CD4-positive, alpha-beta T cell treated with Interleukin-4 for 4 hours (primary cell): Measurements from ENCODE around the gene ZFP64.

Experiments
- DNase-seq: peaks from one replicate; pipeline ENCODE4 v3.0.0-alpha.2; 2020

The ZFP64 gene

GRCh38 chr20:52103335-52103912 lies 88.2 kb downstream of the ZFP64 start:
- no peak for DNase-seq

GRCh38 chr20:52102559-52102958 lies 89.0 kb downstream of the ZFP64 start:
- DNase-seq: no peak

DNA sequence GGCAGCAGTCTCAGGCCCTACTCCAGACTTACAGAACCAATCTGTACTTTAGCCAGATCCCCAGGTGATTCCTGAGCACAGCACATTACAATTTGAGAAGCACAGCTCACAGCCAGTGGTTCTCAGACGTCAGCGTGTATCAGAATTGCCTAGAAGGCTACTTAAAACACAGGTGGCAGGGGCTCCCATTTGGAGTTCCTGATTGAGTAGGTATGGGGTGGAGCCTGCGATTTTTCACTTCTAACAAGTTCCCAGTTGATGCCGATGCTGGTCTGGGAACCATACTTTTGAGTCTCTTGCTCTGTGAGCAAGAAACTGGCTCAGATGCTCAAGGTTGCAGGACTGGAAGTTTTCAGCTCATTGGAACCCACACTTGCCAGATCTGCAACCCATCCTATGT lies 89.5 kb downstream of the ZFP64 start:
- no peak for DNase-seq
